SJSA1 (cell line): ENCODE data around the gene COMMD7. TPM values are rescaled to one million over a fixed set of nuclear protein-coding genes. Genes with fewer than 3 reads are reported as not detected.

Experiments used
- DNase-seq, 2 experiments: peaks; one replicate each; pipeline ENCODE4 v3.0.0-alpha.2; 2015 to 2020; ENCODE audit warnings: low spot score in 2 of 2, low read depth in 1 of 2
- H3K27ac ChIP-seq: fragments of 250-450 bp; sonication (Bioruptor Pico); 2 replicates; pipeline ENCODE4 v1.5.1; 2020; ENCODE audit warnings: mild to moderate bottlenecking, moderate library complexity
- H3K27me3 ChIP-seq: fragments of 250-450 bp; sonication (Bioruptor Pico); replicated peaks from 2 replicates; pipeline ENCODE4 v1.5.1; 2020; ENCODE audit warnings: mild to moderate bottlenecking, moderate library complexity
- H3K36me3 ChIP-seq: fragments of 250-450 bp; sonication (Bioruptor Pico); 2 replicates; pipeline ENCODE4 v1.5.1; 2020; ENCODE audit warnings: mild to moderate bottlenecking
- H3K4me1 ChIP-seq: fragments of 250-450 bp; sonication (Bioruptor Pico); replicated peaks from 2 replicates; pipeline ENCODE4 v1.6.1; 2021; ENCODE audit warnings: mild to moderate bottlenecking
- H3K4me3 ChIP-seq: fragments of 250-450 bp; sonication (Bioruptor Pico); 2 replicates; pipeline ENCODE4 v1.5.1; 2020; ENCODE audit warnings: mild to moderate bottlenecking
- H3K9me3 ChIP-seq: fragments of 250-450 bp; sonication (Bioruptor Pico); replicated peaks from 2 replicates; pipeline ENCODE4 v1.5.1; 2020; ENCODE audit warnings: mild to moderate bottlenecking
- total RNA-seq: library from RNA; depleted of rRNA; stranded (reverse); fragments of >200 nt; shearing (Covaris generic); gene quantifications from 2 replicates; pipeline ENCODE4 v1.2.3, GENCODE V29; 2014

Gene COMMD7
- total RNA-seq, 1 experiment from 2014 or later = 53.3 TPM

GRCh38 chr20:32686530-32687179 lies 56.6 kb downstream of the COMMD7 start:
- no peaks in the 10 kb centered on the region for H3K9me3 ChIP-seq
- no peak for DNase-seq
- peaks cover 8% of the 10 kb centered on the region for H3K4me1 ChIP-seq
- H3K27me3 ChIP-seq = no peaks in the 10 kb centered on the region
- H3K27ac ChIP-seq = no peak overlapping the region
- no peaks in the 10 kb centered on the region for H3K36me3 ChIP-seq
- H3K4me3 ChIP-seq = no peak overlapping the region

- peak in 1 of 2 experiments; percentile 44 for DNase-seq
- Histone ChIP-seq H3K27me3 (no peaks in the 10 kb centered on the region), H3K4me3 (no peak overlapping the region), H3K27ac (no peak overlapping the region), H3K4me1 (peaks cover 8% of the 10 kb centered on the region), H3K36me3 (no peaks in the 10 kb centered on the region), H3K9me3 (no peaks in the 10 kb centered on the region)
These were observed 57.4 kb downstream of the COMMD7 start for GRCh38 chr20:32685541-32686529.

- H3K27ac ChIP-seq = no peak overlapping the region
- H3K4me3 ChIP-seq = no peak overlapping the region
- no peaks in the 10 kb centered on the region for H3K9me3 ChIP-seq
- H3K27me3 ChIP-seq = no peaks in the 10 kb centered on the region
- no peak for DNase-seq
- H3K36me3 ChIP-seq = no peaks in the 10 kb centered on the region
- peaks cover 8% of the 10 kb centered on the region for H3K4me1 ChIP-seq
These were observed 60.7 kb downstream of the COMMD7 start for GRCh38 chr20:32682508-32682987.

- Histone ChIP-seq H3K4me3 (no peak overlapping the region), H3K27ac (no peak overlapping the region), H3K9me3 (no peaks in the 10 kb centered on the region), H3K27me3 (no peaks in the 10 kb centered on the region), H3K36me3 (no peaks in the 10 kb centered on the region), H3K4me1 (peaks cover 8% of the 10 kb centered on the region)
- no peak for DNase-seq
These were observed 61.8 kb downstream of the COMMD7 start for GRCh38 chr20:32681175-32682084.

GRCh38 chr20:32680544-32681174 lies 62.6 kb downstream of the COMMD7 start:
- Histone ChIP-seq H3K27me3 (no peaks in the 10 kb centered on the region), H3K9me3 (no peaks in the 10 kb centered on the region), H3K4me1 (peaks cover 3% of the 10 kb centered on the region), H3K36me3 (no peaks in the 10 kb centered on the region), H3K4me3 (no peak overlapping the region), H3K27ac (no peak overlapping the region)
- no peak for DNase-seq

- H3K27ac ChIP-seq = no peak overlapping the region
- no peaks in the 10 kb centered on the region for H3K36me3 ChIP-seq
- no peaks in the 10 kb centered on the region for H3K27me3 ChIP-seq
- DNase-seq = no peak
- H3K9me3 ChIP-seq = no peaks in the 10 kb centered on the region
- no peaks in the 10 kb centered on the region for H3K4me1 ChIP-seq
- no peak overlapping the region for H3K4me3 ChIP-seq
These were observed 64.3 kb downstream of the COMMD7 start for GRCh38 chr20:32678948-32679347.

GRCh38 chr20:32675223-32675975 lies 67.9 kb downstream of the COMMD7 start:
- Histone ChIP-seq H3K27ac (no peak overlapping the region), H3K4me1 (no peaks in the 10 kb centered on the region), H3K4me3 (no peak overlapping the region), H3K27me3 (no peaks in the 10 kb centered on the region), H3K9me3 (no peaks in the 10 kb centered on the region), H3K36me3 (no peaks in the 10 kb centered on the region)
- DNase-seq = no peak

- H3K4me3 ChIP-seq = no peak overlapping the region
- no peaks in the 10 kb centered on the region for H3K27me3 ChIP-seq
- no peaks in the 10 kb centered on the region for H3K36me3 ChIP-seq
- H3K9me3 ChIP-seq = no peaks in the 10 kb centered on the region
- H3K4me1 ChIP-seq = no peaks in the 10 kb centered on the region
- peak in 1 of 2 experiments; percentile 38 for DNase-seq
- no peak overlapping the region for H3K27ac ChIP-seq
These were observed 68.9 kb downstream of the COMMD7 start for GRCh38 chr20:32674362-32674789.

- Histone ChIP-seq H3K4me3 (no peak overlapping the region), H3K27me3 (no peaks in the 10 kb centered on the region), H3K4me1 (no peaks in the 10 kb centered on the region), H3K36me3 (no peaks in the 10 kb centered on the region), H3K9me3 (no peaks in the 10 kb centered on the region), H3K27ac (no peak overlapping the region)
- DNase-seq = no peak
These were observed 70.0 kb downstream of the COMMD7 start for GRCh38 chr20:32672982-32673851.

- Histone ChIP-seq H3K4me1 (no peaks in the 10 kb centered on the region), H3K9me3 (no peaks in the 10 kb centered on the region)
- DNase-seq = no peak
These were observed 70.8 kb downstream of the COMMD7 start for GRCh38 chr20:32672394-32672981.

GRCh38 chr20:32670773-32671455 lies 72.4 kb downstream of the COMMD7 start:
- no peaks in the 10 kb centered on the region for H3K27me3 ChIP-seq
- H3K4me3 ChIP-seq = no peak overlapping the region
- no peak for DNase-seq
- H3K4me1 ChIP-seq = no peaks in the 10 kb centered on the region
- H3K27ac ChIP-seq = no peak overlapping the region
- H3K36me3 ChIP-seq = no peaks in the 10 kb centered on the region
- H3K9me3 ChIP-seq = no peaks in the 10 kb centered on the region

More at GRCh38 chr20:32672394-32672981, 70.8 kb downstream of the COMMD7 start:
- no peak overlapping the region for H3K4me3 ChIP-seq
- H3K27me3 ChIP-seq = no peaks in the 10 kb centered on the region
- H3K36me3 ChIP-seq = no peaks in the 10 kb centered on the region
- no peak overlapping the region for H3K27ac ChIP-seq
